Smooth muscle cell (in vitro differentiated cells): Measurements from ENCODE around the gene FAM13B. TPM values are rescaled to one million over a fixed set of nuclear protein-coding genes. Genes with fewer than 3 reads are reported as not detected.

Experiments
- DNase-seq: peaks from one replicate; lab custom pipeline; 2025; ENCODE audit not compliant: unreplicated experiment; lab: John Stamatoyannopoulos, UW
- H2AFZ ChIP-seq: fragments of 200-600 bp; sonication (generic); 2 replicates; pipeline ENCODE4 v1.6.0; 2016; ENCODE audit warnings: antibody characterized with exemption, low read depth, mild to moderate bottlenecking
- H3F3A ChIP-seq: fragments of 200-600 bp; sonication (generic); 2 replicates; pipeline ENCODE4 v1.6.0; 2017; ENCODE audit warnings: antibody characterized with exemption, low read depth
- H3K27ac ChIP-seq: fragments of 200-600 bp; sonication (generic); 2 replicates; pipeline ENCODE4 v1.5.1; 2016; ENCODE audit warnings: low read depth, mild to moderate bottlenecking
- H3K27me3 ChIP-seq: fragments of 200-600 bp; sonication (generic); 2 replicates; pipeline ENCODE4 v1.6.1; 2016; ENCODE audit warnings: low read depth, mild to moderate bottlenecking
- H3K36me3 ChIP-seq: fragments of 200-600 bp; sonication (generic); 2 replicates; pipeline ENCODE4 v1.5.1; 2016; ENCODE audit warnings: low read depth
- H3K4me1 ChIP-seq: fragments of 200-600 bp; sonication (generic); 2 replicates; pipeline ENCODE4 v1.5.1; 2016; ENCODE audit warnings: low read depth
- H3K4me2 ChIP-seq: fragments of 200-600 bp; sonication (generic); 2 replicates; pipeline ENCODE4 v1.6.0; 2016; ENCODE audit warnings: mild to moderate bottlenecking
- H3K4me3 ChIP-seq: fragments of 200-600 bp; sonication (generic); 2 replicates; pipeline ENCODE4 v1.5.1; 2016; ENCODE audit warnings: mild to moderate bottlenecking
- H3K79me2 ChIP-seq: fragments of 200-600 bp; sonication (generic); 2 replicates; pipeline ENCODE4 v1.6.0; 2016; ENCODE audit warnings: low read depth, mild to moderate bottlenecking
- H3K9ac ChIP-seq: fragments of 200-600 bp; sonication (generic); 2 replicates; pipeline ENCODE4 v1.6.0; 2016; ENCODE audit warnings: low read depth
- H3K9me3 ChIP-seq: fragments of 200-600 bp; sonication (generic); replicated peaks from 2 replicates; pipeline ENCODE4 v1.5.1; 2016; ENCODE audit warnings: low read depth
- H4K20me1 ChIP-seq: fragments of 200-600 bp; sonication (generic); 2 replicates; pipeline ENCODE4 v1.6.0; 2016; ENCODE audit warnings: low read depth
- WGBS: methylation state at CpG from one replicate; pipeline ENCODE4 v1.1.7; 2016; ENCODE audit warnings: low lambda C conversion rate; 5-methylcytosine and 5-hydroxymethylcytosine counted together
- polyA plus RNA-seq: library from polyadenylated mRNA; unstranded; fragments of >200 nt; fragmentation: Nextera tagmentation; extraction: Ambion mirVana; gene quantifications from 2 replicates; pipeline ENCODE4 v1.2.1, GENCODE V29; 2016
- total RNA-seq: library from RNA; depleted of rRNA; stranded (reverse); fragments of >200 nt; gene quantifications from 2 replicates; pipeline ENCODE4 v1.2.3, GENCODE V29; 2014
- TF ChIP-seq, protein P1 (sequence below): fragments of 200-600 bp; sonication (generic); IDR thresholded peaks from 2 replicates; pipeline ENCODE4 v1.5.1; 2017; ENCODE audit warnings: borderline replicate concordance, mild to moderate bottlenecking, antibody characterized with exemption; ENCODE audit not compliant: insufficient read depth, poor library complexity, severe bottlenecking

FAM13B gene
- total and polyA plus RNA-seq, 2 experiments from 2014 or later = 3.8 to 15.1 TPM

DNA sequence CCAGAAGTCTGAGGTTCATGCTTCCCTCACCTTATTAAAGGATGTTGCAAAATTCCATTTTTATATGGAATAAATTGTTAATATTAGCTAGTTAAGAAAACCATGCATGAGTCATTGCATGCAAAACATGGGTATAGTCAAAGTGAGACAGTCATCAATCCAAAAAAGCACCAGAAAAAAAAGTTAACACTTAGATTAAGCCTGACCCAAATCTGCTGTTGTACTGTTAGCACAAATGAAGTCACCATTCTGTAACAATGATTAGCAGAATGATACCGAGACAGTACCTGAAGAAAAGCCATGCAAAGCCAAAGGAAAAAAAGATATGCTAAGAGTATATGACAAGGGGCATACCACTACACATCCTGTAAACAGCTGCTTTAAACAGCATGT, 94.1 kb downstream of the FAM13B start:
- TF ChIP-seq, protein P1, sequence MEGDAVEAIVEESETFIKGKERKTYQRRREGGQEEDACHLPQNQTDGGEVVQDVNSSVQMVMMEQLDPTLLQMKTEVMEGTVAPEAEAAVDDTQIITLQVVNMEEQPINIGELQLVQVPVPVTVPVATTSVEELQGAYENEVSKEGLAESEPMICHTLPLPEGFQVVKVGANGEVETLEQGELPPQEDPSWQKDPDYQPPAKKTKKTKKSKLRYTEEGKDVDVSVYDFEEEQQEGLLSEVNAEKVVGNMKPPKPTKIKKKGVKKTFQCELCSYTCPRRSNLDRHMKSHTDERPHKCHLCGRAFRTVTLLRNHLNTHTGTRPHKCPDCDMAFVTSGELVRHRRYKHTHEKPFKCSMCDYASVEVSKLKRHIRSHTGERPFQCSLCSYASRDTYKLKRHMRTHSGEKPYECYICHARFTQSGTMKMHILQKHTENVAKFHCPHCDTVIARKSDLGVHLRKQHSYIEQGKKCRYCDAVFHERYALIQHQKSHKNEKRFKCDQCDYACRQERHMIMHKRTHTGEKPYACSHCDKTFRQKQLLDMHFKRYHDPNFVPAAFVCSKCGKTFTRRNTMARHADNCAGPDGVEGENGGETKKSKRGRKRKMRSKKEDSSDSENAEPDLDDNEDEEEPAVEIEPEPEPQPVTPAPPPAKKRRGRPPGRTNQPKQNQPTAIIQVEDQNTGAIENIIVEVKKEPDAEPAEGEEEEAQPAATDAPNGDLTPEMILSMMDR = no peak
- no peak overlapping the region for H3K9ac ChIP-seq
- no peaks in the 10 kb centered on the region for H3K4me1 ChIP-seq
- no peaks in the 10 kb centered on the region for H3K27me3 ChIP-seq
- DNase-seq = no peak
- no peak overlapping the region for H3K27ac ChIP-seq
- no peak overlapping the region for H3K4me3 ChIP-seq
- WGBS = 93% methylated on average over 1 of the region's 1 CpG
- no peak overlapping the region for H2AFZ ChIP-seq
- no peaks in the 10 kb centered on the region for H3K79me2 ChIP-seq
- H3F3A ChIP-seq = no peaks in the 10 kb centered on the region
- no peak overlapping the region for H3K4me2 ChIP-seq
- H4K20me1 ChIP-seq = no peaks in the 10 kb centered on the region
- peaks cover 20% of the 10 kb centered on the region for H3K36me3 ChIP-seq
- H3K9me3 ChIP-seq = no peaks in the 10 kb centered on the region

- Histone ChIP-seq H4K20me1 (no peaks in the 10 kb centered on the region), H3K27me3 (no peaks in the 10 kb centered on the region), H3K27ac (no peak overlapping the region), H3K4me3 (no peak overlapping the region), H3F3A (no peaks in the 10 kb centered on the region), H3K36me3 (peaks cover 20% of the 10 kb centered on the region), H3K4me2 (no peak overlapping the region), H3K4me1 (no peaks in the 10 kb centered on the region), H2AFZ (no peak overlapping the region), H3K9me3 (no peaks in the 10 kb centered on the region), H3K79me2 (no peaks in the 10 kb centered on the region), H3K9ac (no peak overlapping the region)
- DNase-seq = no peak
- TF ChIP-seq, protein P1 = no peak
- 94% methylated on average over 1 of the region's 1 CpG for WGBS
Observed at GRCh38 chr5:137937994-137938750, 94.7 kb downstream of the FAM13B start.

DNA sequence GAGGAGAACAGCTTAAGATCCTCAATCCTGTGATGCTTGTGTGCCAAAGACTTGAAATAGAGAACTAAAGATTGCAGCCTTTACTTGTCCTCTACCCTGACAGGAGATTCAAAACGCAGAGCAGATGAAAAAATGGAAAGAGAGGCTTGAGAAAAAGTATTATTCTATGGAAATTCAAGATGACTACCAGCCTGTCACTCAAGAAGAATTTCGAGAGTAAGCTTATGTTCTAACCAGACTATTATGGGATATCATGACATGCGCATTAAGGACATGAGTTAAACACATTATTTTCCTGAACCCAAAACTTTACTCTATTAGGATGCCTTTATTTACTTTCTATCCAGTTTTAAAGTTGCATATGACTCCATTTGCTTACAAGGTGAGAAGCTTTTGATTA, 97.2 kb downstream of the FAM13B start:
- H3K9ac ChIP-seq = no peak overlapping the region
- H3F3A ChIP-seq = no peaks in the 10 kb centered on the region
- no peaks in the 10 kb centered on the region for H3K27me3 ChIP-seq
- H3K9me3 ChIP-seq = no peaks in the 10 kb centered on the region
- TF ChIP-seq, protein P1 = no peak
- H3K4me2 ChIP-seq = no peak overlapping the region
- H2AFZ ChIP-seq = no peak overlapping the region
- no peaks in the 10 kb centered on the region for H3K79me2 ChIP-seq
- H3K36me3 ChIP-seq = peaks cover 6% of the 10 kb centered on the region
- H3K4me1 ChIP-seq = no peaks in the 10 kb centered on the region
- no peak for DNase-seq
- H3K4me3 ChIP-seq = no peak overlapping the region
- no peak overlapping the region for H3K27ac ChIP-seq
- H4K20me1 ChIP-seq = no peaks in the 10 kb centered on the region
- WGBS = 95% methylated on average over 3 of the region's 3 CpGs

DNA sequence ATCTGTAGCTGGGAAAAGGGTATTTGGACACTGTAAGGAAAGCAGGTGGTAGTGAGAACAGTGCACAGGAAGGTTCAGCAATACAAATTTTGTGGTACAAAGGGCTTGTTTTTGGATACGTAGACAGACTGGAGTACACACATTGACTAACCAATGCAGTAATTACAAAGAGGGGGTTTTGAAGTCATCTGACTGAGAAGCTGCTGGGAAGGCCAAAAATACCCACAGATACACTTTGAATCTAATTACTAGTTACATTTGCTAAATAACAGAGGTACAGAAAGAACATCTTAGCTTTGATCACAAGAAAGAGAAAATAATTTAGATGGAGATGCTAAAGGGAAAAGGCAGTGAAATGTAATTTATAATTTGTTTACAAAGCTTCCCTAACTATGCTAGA, 97.7 kb downstream of the FAM13B start:
- no peak overlapping the region for H2AFZ ChIP-seq
- no peaks in the 10 kb centered on the region for H3K27me3 ChIP-seq
- H3K9me3 ChIP-seq = no peaks in the 10 kb centered on the region
- no peaks in the 10 kb centered on the region for H3K79me2 ChIP-seq
- H3F3A ChIP-seq = no peaks in the 10 kb centered on the region
- H3K36me3 ChIP-seq = peaks cover 3% of the 10 kb centered on the region
- H3K27ac ChIP-seq = no peak overlapping the region
- TF ChIP-seq, protein P1 = no peak
- no peak overlapping the region for H3K9ac ChIP-seq
- no peak overlapping the region for H3K4me2 ChIP-seq
- H3K4me1 ChIP-seq = no peaks in the 10 kb centered on the region
- 88% methylated on average over 1 of the region's 1 CpG for WGBS
- no peak overlapping the region for H3K4me3 ChIP-seq
- no peak for DNase-seq
- H4K20me1 ChIP-seq = no peaks in the 10 kb centered on the region
